ENCODE data around the gene SLC25A13. TPM values are rescaled to one million over a fixed set of nuclear protein-coding genes. Genes with fewer than 3 reads are reported as not detected.
A peak's percentile ranks its signal among the peaks of the same experiment; 100 is the strongest.

The SLC25A13 gene
- total and polyA plus RNA-seq, 2 of the 13 experiments (the other 11 are each of a cell fraction or from before 2014, with no cell fraction given): 36.2 to 84.9 TPM

GRCh38 chr7:96321031-96321657 is 754 bp downstream of the SLC25A13 start (continued):
- TF ChIP-seq HOMEZ (CRISPR knock-in tag; IDR thresholded peaks at IDR 0.05; ENCODE audit: low read depth) (peak; percentile 61; the same call in 1 of the 2 replicates), ZNF800 (CRISPR knock-in tag; IDR thresholded peaks at IDR 0.05) (peak; percentile 16; the same call in 1 of the 2 replicates), KLF11 (CRISPR knock-in tag; IDR thresholded peaks at IDR 0.05) (peak; percentile 12; the same call in 1 of the 2 replicates), ONECUT2 (CRISPR knock-in tag; IDR thresholded peaks at IDR 0.05) (no peak), ATF6 (CRISPR knock-in tag; conservative IDR thresholded peaks at IDR 0.05) (no peak), KAT8 (CRISPR knock-in tag; IDR thresholded peaks at IDR 0.05) (no peak), NBN (conservative IDR thresholded peaks at IDR 0.05) (no peak), ZNF331 (CRISPR knock-in tag; IDR thresholded peaks at IDR 0.05) (no peak), SOX6 (IDR thresholded peaks at IDR 0.05) (no peak), SOX6 (CRISPR knock-in tag; IDR thresholded peaks at IDR 0.05) (no peak), SAP130 (CRISPR knock-in tag; IDR thresholded peaks at IDR 0.05; ENCODE audit: low read depth) (peak; percentile 66), ZNF678 (CRISPR knock-in tag; IDR thresholded peaks at IDR 0.05) (no peak), YEATS2 (CRISPR knock-in tag; IDR thresholded peaks at IDR 0.05; ENCODE audit: borderline replicate concordance) (no peak), BCLAF1 (IDR thresholded peaks at IDR 0.05) (no peak), NR0B2 (CRISPR knock-in tag; IDR thresholded peaks at IDR 0.05) (no peak), FOSL2 (CRISPR knock-in tag; IDR thresholded peaks at IDR 0.05) (no peak; the same call in none of the 2 replicates), GATAD1 (CRISPR knock-in tag; IDR thresholded peaks at IDR 0.05) (no peak), GABPA (IDR thresholded peaks at IDR 0.05; ENCODE audit: low read depth, low read length) (no peak), GABPA (CRISPR knock-in tag; IDR thresholded peaks at IDR 0.05; ENCODE audit: low read depth) (peak; percentile 83), ZNF383 (CRISPR knock-in tag; IDR thresholded peaks at IDR 0.05; ENCODE audit: borderline replicate concordance) (no peak), ZNF33B (CRISPR knock-in tag; IDR thresholded peaks at IDR 0.05) (no peak), ZNF205 (CRISPR knock-in tag; IDR thresholded peaks at IDR 0.05) (no peak)
